ENCODE data around the gene PROKR1.

Gene PROKR1

GRCh38 chr2:68605939-68606338 lies 37.4 kb upstream of the PROKR1 start:
- TF ChIP-seq CTCF (IDR thresholded peaks at IDR 0.05; ENCODE audit: extremely low read depth, missing control alignments), result no peak
- no peak for DNase-seq (ENCODE audit: low spot score)

- no peak for TF ChIP-seq CTCF (IDR thresholded peaks at IDR 0.05; ENCODE audit: extremely low read depth, missing control alignments)
- DNase-seq (ENCODE audit: low spot score), result no peak
These were observed 36.6 kb upstream of the PROKR1 start for GRCh38 chr2:68606759-68607158.

- no peak for TF ChIP-seq CTCF (IDR thresholded peaks at IDR 0.05; ENCODE audit: extremely low read depth, missing control alignments)
- no peak for DNase-seq (ENCODE audit: low spot score)
These were observed 35.5 kb upstream of the PROKR1 start for GRCh38 chr2:68607837-68608236.

- DNase-seq (ENCODE audit: low spot score), result no peak
- TF ChIP-seq CTCF (IDR thresholded peaks at IDR 0.05; ENCODE audit: extremely low read depth, missing control alignments), result no peak
These were observed 30.4 kb upstream of the PROKR1 start for GRCh38 chr2:68612765-68613519.

- DNase-seq (ENCODE audit: low spot score), result no peak
- TF ChIP-seq CTCF (IDR thresholded peaks at IDR 0.05; ENCODE audit: extremely low read depth, missing control alignments), result no peak
These were observed 22.6 kb upstream of the PROKR1 start for GRCh38 chr2:68620772-68621171.

GRCh38 chr2:68623820-68624219 lies 19.6 kb upstream of the PROKR1 start:
- no peak for DNase-seq (ENCODE audit: low spot score)
- no peak for TF ChIP-seq CTCF (IDR thresholded peaks at IDR 0.05; ENCODE audit: extremely low read depth, missing control alignments)

- DNase-seq (ENCODE audit: low spot score), result no peak
- no peak for TF ChIP-seq CTCF (IDR thresholded peaks at IDR 0.05; ENCODE audit: extremely low read depth, missing control alignments)
These were observed 15.8 kb upstream of the PROKR1 start for GRCh38 chr2:68627615-68628014.

Data from GM20000 (cell line).